Measurements from ENCODE around the gene OR52K1. TPM values are rescaled to one million over a fixed set of nuclear protein-coding genes. Genes with fewer than 3 reads are reported as not detected.

The OR52K1 gene
- polyA plus RNA-seq, 1 of the 3 experiments (the other 2 are of a cell fraction): not detected

- Histone ChIP-seq H3F3A (replicated peaks; ENCODE audit: insufficient read depth) (no peaks in the 10 kb centered on the region), H3K27me3 (ENCODE audit: insufficient read depth) (no peaks in the 10 kb centered on the region), H3K36me3 (replicated peaks in 1 of 2; ENCODE audit: control insufficient read depth in 1 of 2, insufficient read depth in 2 of 2, low read length in 1 of 2) (no peaks in the 10 kb centered on the region), H3K79me2 (ENCODE audit: insufficient read depth) (no peaks in the 10 kb centered on the region), H3K4me3 (ENCODE audit: low read depth in 2 of 2, low read length in 1 of 2) (no peak overlapping the region), H3K9me2 (no peaks in the 10 kb centered on the region), H2AFZ (ENCODE audit: low read depth) (no peak overlapping the region), H3K4me1 (ENCODE audit: control insufficient read depth in 1 of 2, insufficient read depth in 2 of 2, low read depth in 1 of 2, low read length in 1 of 2) (no peaks in the 10 kb centered on the region), H3K9me3 (no peaks in the 10 kb centered on the region), H3K9ac (no peak overlapping the region), H3K4me2 (no peak overlapping the region), H4K20me1 (ENCODE audit: insufficient read depth) (no peaks in the 10 kb centered on the region), H3K27ac (ENCODE audit: low read depth in 2 of 2, low read length in 1 of 2) (no peak overlapping the region)
- TF ChIP-seq, protein P1, sequence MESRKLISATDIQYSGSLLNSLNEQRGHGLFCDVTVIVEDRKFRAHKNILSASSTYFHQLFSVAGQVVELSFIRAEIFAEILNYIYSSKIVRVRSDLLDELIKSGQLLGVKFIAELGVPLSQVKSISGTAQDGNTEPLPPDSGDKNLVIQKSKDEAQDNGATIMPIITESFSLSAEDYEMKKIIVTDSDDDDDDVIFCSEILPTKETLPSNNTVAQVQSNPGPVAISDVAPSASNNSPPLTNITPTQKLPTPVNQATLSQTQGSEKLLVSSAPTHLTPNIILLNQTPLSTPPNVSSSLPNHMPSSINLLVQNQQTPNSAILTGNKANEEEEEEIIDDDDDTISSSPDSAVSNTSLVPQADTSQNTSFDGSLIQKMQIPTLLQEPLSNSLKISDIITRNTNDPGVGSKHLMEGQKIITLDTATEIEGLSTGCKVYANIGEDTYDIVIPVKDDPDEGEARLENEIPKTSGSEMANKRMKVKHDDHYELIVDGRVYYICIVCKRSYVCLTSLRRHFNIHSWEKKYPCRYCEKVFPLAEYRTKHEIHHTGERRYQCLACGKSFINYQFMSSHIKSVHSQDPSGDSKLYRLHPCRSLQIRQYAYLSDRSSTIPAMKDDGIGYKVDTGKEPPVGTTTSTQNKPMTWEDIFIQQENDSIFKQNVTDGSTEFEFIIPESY (IDR thresholded peaks at IDR 0.05; ENCODE audit: borderline replicate concordance, low read depth): no peak
- no peak for TF ChIP-seq TEAD4 (IDR thresholded peaks at IDR 0.05; ENCODE audit: borderline replicate concordance, insufficient read depth)
- no peak for TF ChIP-seq EZH2phosphoT487 (IDR thresholded peaks at IDR 0.05; ENCODE audit: borderline replicate concordance, low read depth)
- no peak for TF ChIP-seq MEF2A (IDR thresholded peaks at IDR 0.05; ENCODE audit: borderline replicate concordance, low read depth)
- no peak for TF ChIP-seq PBX3 (IDR thresholded peaks at IDR 0.05)
- no peak for TF ChIP-seq EP300 (IDR thresholded peaks at IDR 0.05; ENCODE audit: borderline replicate concordance in 1 of 2, low read depth in 1 of 2, low read length in 1 of 2)
- no peak for TF ChIP-seq CTCF (IDR thresholded peaks at IDR 0.05)
- no peak for TF ChIP-seq RAD21 (IDR thresholded peaks at IDR 0.05; ENCODE audit: low read length)
- TF ChIP-seq RXRA (IDR thresholded peaks at IDR 0.05; ENCODE audit: borderline replicate concordance, low read depth): no peak
- TF ChIP-seq MXI1 (IDR thresholded peaks at IDR 0.05; ENCODE audit: low read depth, low read length): no peak
- TF ChIP-seq TCF12 (IDR thresholded peaks at IDR 0.05): no peak
- 0% methylated on average over 1 of the region's 1 CpG for WGBS (ENCODE audit: low lambda C conversion rate)
- POLR2A ChIA-PET: no interaction called here
- DNase-seq: no peak
- CTCF ChIA-PET: no interaction called here
Measured at GRCh38 chr11:4455419-4455818, 27.0 kb upstream of the OR52K1 start.

- CTCF ChIA-PET: interaction anchor here (1.4 kb wide), 1 partner anchor 34 kb away, joined by 3 read pairs; no protein-coding TSS in a partner anchor
- Histone ChIP-seq H3K79me2 (ENCODE audit: insufficient read depth) (no peaks in the 10 kb centered on the region), H3K4me1 (ENCODE audit: control insufficient read depth in 1 of 2, insufficient read depth in 2 of 2, low read depth in 1 of 2, low read length in 1 of 2) (no peaks in the 10 kb centered on the region), H3K27me3 (ENCODE audit: insufficient read depth) (no peaks in the 10 kb centered on the region), H3K4me3 (ENCODE audit: low read depth in 2 of 2, low read length in 1 of 2) (0 out of 4 replicates have a peak overlapping the region, but pooled peaks of 1 of the 2 experiments have one; percentile 21), H3F3A (replicated peaks; ENCODE audit: insufficient read depth) (no peaks in the 10 kb centered on the region), H3K36me3 (replicated peaks in 1 of 2; ENCODE audit: control insufficient read depth in 1 of 2, insufficient read depth in 2 of 2, low read length in 1 of 2) (no peaks in the 10 kb centered on the region), H3K9me2 (no peaks in the 10 kb centered on the region), H4K20me1 (ENCODE audit: insufficient read depth) (no peaks in the 10 kb centered on the region), H2AFZ (ENCODE audit: low read depth) (no peak overlapping the region), H3K9me3 (no peaks in the 10 kb centered on the region), H3K9ac (no peak overlapping the region), H3K27ac (ENCODE audit: low read depth in 2 of 2, low read length in 1 of 2) (no peak overlapping the region), H3K4me2 (peak overlapping the region; percentile 66; the same call in 1 of the 2 replicates)
- POLR2A ChIA-PET: no interaction called here
- 9% methylated on average over 4 of the region's 4 CpGs for WGBS (ENCODE audit: low lambda C conversion rate)
- TF ChIP-seq CTCF (IDR thresholded peaks at IDR 0.05): no peak
- TF ChIP-seq SMC3 (IDR thresholded peaks at IDR 0.05; ENCODE audit: low read depth, low read length): no peak
- TF ChIP-seq TAF1 (IDR thresholded peaks at IDR 0.05; ENCODE audit: borderline replicate concordance, low read depth, low read length): no peak
- no peak for TF ChIP-seq MXI1 (IDR thresholded peaks at IDR 0.05; ENCODE audit: low read depth, low read length)
- TF ChIP-seq FOXJ3 (CRISPR knock-in tag; IDR thresholded peaks at IDR 0.05): no peak
- no peak for TF ChIP-seq YY1 (IDR thresholded peaks at IDR 0.05; ENCODE audit: low read depth)
- TF ChIP-seq RAD21 (IDR thresholded peaks at IDR 0.05; ENCODE audit: low read length): no peak
- no peak for TF ChIP-seq USF2 (IDR thresholded peaks at IDR 0.05; ENCODE audit: borderline replicate concordance, low read depth, low read length)
- no peak for TF ChIP-seq RXRA (IDR thresholded peaks at IDR 0.05; ENCODE audit: borderline replicate concordance, low read depth)
- no peak for DNase-seq
Measured at GRCh38 chr11:4459500-4459899, 22.9 kb upstream of the OR52K1 start.
